Measurements from ENCODE around the gene KCTD18. TPM values are rescaled to one million over a fixed set of nuclear protein-coding genes. Genes with fewer than 3 reads are reported as not detected.
A peak's percentile ranks its signal among the peaks of the same experiment; 100 is the strongest.

Gene KCTD18
- total RNA-seq, 2 experiments from 2014 or later: 15.2 to 16.7 TPM

- POLR2A ChIA-PET: no interaction called here
- peaks cover 6% of the 10 kb centered on the region for H3K4me1 Mint-ChIP-seq (ENCODE audit: low read depth)
- H3K27me3 Mint-ChIP-seq: no peaks in the 10 kb centered on the region
- no peaks in the 10 kb centered on the region for H3K36me3 Mint-ChIP-seq (ENCODE audit: low read depth)
- H3K4me3 Mint-ChIP-seq: no peak overlapping the region
- H3K27ac Mint-ChIP-seq: no peak overlapping the region
- ATAC-seq: no peak
- CTCF ChIA-PET: interaction anchor here (1.3 to 3.0 kb wide), 3 partner anchors 9 to 496 kb away, joined by 3 to 14 read pairs (median 5); no protein-coding TSS in a partner anchor
- H3K9me3 Mint-ChIP-seq: no peaks in the 10 kb centered on the region
- no peak for DNase-seq
- TF ChIP-seq CTCF (IDR thresholded peaks at IDR 0.05): no peak
- intact Hi-C loops (cut with micrococcal nuclease): loop anchor here (5.0 kb wide), 1 partner anchor 493 kb away; no protein-coding TSS in a partner anchor
Observed at GRCh38 chr2:200475795-200476194, 34.1 kb downstream of the KCTD18 start.

- intact Hi-C loops (cut with micrococcal nuclease): no loop called here
- Mint-ChIP-seq H3K27me3 (no peaks in the 10 kb centered on the region), H3K36me3 (ENCODE audit: low read depth) (no peaks in the 10 kb centered on the region), H3K4me3 (no peak overlapping the region), H3K4me1 (ENCODE audit: low read depth) (peaks cover 22% of the 10 kb centered on the region), H3K9me3 (no peaks in the 10 kb centered on the region), H3K27ac (no peak overlapping the region)
- ChIA-PET POLR2A (no interaction called here), CTCF (interaction anchor here (3.1 to 4.1 kb wide), 3 partner anchors 10 to 494 kb away, joined by 15 to 50 read pairs (median 16); no protein-coding TSS in a partner anchor)
- ATAC-seq (no peak), DNase-seq (no peak)
- no peak for TF ChIP-seq CTCF (IDR thresholded peaks at IDR 0.05)
Observed at GRCh38 chr2:200472853-200473464, 36.9 kb downstream of the KCTD18 start.

- Mint-ChIP-seq H3K27me3 (no peaks in the 10 kb centered on the region), H3K4me1 (ENCODE audit: low read depth) (peaks cover 30% of the 10 kb centered on the region), H3K9me3 (no peaks in the 10 kb centered on the region), H3K27ac (no peak overlapping the region), H3K36me3 (ENCODE audit: low read depth) (no peaks in the 10 kb centered on the region), H3K4me3 (no peak overlapping the region)
- DNase-seq (no peak), ATAC-seq (no peak)
- intact Hi-C loops (cut with micrococcal nuclease): no loop called here
- ChIA-PET CTCF (interaction anchor here (0.7 to 4.1 kb wide), 15 partner anchors 8 to 493 kb away, joined by 3 to 50 read pairs (median 5); partner anchors contain the start of gene SPATS2L), POLR2A (interaction anchor here (1.4 kb wide), 1 partner anchor 10 kb away, joined by 4 read pairs; no protein-coding TSS in a partner anchor)
- no peak for TF ChIP-seq CTCF (IDR thresholded peaks at IDR 0.05)
Observed at GRCh38 chr2:200471928-200472645, 37.8 kb downstream of the KCTD18 start.

- no peak overlapping the region for H3K4me3 Mint-ChIP-seq
- peaks cover 36% of the 10 kb centered on the region for H3K4me1 Mint-ChIP-seq (ENCODE audit: low read depth)
- H3K27me3 Mint-ChIP-seq: no peaks in the 10 kb centered on the region
- no peak overlapping the region for H3K27ac Mint-ChIP-seq
- intact Hi-C loops (cut with micrococcal nuclease): no loop called here
- peak; percentile 44 for ATAC-seq
- no peaks in the 10 kb centered on the region for H3K9me3 Mint-ChIP-seq
- TF ChIP-seq CTCF (IDR thresholded peaks at IDR 0.05): peak; percentile 64
- POLR2A ChIA-PET: interaction anchor here (0.6 to 1.4 kb wide), 2 partner anchors 10 to 500 kb away, joined by 3 to 4 read pairs; no protein-coding TSS in a partner anchor
- no peaks in the 10 kb centered on the region for H3K36me3 Mint-ChIP-seq (ENCODE audit: low read depth)
- CTCF ChIA-PET: interaction anchor here (0.7 to 4.1 kb wide), 20 partner anchors 8 to 492 kb away, joined by 3 to 50 read pairs (median 5); partner anchors contain the start of gene SPATS2L
- DNase-seq: peak; percentile 57
Observed at GRCh38 chr2:200471324-200471848, 38.5 kb downstream of the KCTD18 start.
